ENCODE results near the gene PSMD13.
"Not testable (repeated sequence)": the region's sequence is repeated elsewhere in the genome, so short reads cannot be mapped to it uniquely, and the experiment has no call there.

Gene PSMD13

DNA sequence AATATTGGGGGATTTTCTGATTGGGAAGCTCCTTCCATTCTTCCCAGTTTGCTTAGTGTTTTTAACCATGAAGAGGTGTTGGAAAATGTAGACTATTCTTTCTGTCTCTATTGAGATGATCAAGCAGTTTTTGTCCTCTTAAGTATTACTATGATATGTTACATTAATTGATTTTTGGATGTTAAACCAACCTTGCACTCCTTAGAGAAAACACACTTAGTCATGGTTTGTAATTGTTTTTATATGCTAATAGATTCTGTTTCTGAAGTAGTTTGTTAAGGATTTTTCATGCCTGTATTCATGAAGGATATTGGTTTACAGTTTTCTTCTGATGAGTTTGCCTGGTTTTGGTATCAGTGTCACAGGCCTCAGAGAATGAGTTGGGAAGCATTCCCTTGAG lies 39.4 kb downstream of the PSMD13 start:
- no peak for DNase-seq (ENCODE audit: low spot score)

DNA sequence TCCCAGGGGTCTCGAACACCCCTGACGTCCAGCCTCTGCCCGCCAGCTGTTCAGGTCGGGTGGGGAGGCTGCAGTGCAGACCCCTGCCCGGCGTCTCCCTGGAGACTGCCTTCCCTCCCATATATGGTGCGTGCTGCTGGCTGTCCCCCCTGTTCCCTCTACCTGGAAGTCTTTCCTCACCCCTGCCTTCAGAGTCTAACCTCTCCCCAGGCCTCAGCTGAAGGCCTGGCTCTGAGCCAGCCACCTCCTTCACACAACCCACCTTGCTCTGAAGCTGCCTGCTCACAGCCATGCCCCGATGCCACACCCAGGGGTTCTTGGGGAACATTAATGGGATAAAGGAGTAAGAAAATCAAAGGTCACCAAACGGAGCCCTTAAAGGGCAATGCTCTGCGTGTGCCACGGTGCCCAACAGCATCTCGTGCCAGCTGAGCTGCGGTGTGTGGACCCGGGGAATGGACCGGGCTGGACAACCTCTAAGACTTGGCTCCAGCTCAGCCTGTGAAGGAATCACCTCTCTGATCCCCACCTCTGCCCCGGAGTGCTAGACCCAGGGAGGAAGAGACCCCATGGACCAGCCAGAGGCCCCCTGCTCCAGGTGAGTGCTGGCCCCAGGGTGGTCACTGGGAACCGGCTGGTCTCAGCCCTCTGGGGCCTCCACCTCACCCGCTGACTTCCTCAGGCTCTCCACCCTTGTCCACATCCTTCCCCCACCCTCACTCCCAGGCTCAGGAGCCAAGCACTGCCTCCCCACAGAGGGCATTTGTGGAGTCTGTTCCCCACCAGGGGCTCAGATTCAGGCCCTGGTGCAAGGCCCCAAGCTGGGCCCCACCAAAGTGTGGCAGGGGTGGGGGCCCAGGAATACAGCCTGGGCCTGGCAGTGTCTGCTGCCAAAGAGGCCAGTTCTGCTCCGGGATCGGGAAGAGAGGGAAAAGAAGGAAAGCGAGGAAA lies 41.5 kb downstream of the PSMD13 start, which contains the start of gene NLRP6:
Gene NLRP6, plus strand, starts transcription at position 407 of the 951 bp plus-strand sequence. Its CDS starts 163 bp downstream, at position 570.
- DNase-seq (ENCODE audit: low spot score) = no peak

- DNase-seq (ENCODE audit: low spot score) = no peak
Observed at GRCh38 chr11:279040-279965, 42.5 kb downstream of the PSMD13 start.

GRCh38 chr11:279966-280705 lies 43.4 kb downstream of the PSMD13 start:
- peak; percentile 27 for DNase-seq (ENCODE audit: low spot score)

DNA sequence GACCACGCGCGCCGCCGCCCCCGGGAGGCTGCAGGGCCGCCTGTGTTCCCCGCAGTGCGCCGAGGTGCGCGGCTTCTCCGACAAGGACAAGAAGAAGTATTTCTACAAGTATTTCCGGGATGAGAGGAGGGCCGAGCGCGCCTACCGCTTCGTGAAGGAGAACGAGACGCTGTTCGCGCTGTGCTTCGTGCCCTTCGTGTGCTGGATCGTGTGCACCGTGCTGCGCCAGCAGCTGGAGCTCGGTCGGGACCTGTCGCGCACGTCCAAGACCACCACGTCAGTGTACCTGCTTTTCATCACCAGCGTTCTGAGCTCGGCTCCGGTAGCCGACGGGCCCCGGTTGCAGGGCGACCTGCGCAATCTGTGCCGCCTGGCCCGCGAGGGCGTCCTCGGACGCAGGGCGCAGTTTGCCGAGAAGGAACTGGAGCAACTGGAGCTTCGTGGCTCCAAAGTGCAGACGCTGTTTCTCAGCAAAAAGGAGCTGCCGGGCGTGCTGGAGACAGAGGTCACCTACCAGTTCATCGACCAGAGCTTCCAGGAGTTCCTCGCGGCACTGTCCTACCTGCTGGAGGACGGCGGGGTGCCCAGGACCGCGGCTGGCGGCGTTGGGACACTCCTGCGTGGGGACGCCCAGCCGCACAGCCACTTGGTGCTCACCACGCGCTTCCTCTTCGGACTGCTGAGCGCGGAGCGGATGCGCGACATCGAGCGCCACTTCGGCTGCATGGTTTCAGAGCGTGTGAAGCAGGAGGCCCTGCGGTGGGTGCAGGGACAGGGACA lies 44.1 kb downstream of the PSMD13 start:
- DNase-seq (ENCODE audit: low spot score) = peak; percentile 20

DNA sequence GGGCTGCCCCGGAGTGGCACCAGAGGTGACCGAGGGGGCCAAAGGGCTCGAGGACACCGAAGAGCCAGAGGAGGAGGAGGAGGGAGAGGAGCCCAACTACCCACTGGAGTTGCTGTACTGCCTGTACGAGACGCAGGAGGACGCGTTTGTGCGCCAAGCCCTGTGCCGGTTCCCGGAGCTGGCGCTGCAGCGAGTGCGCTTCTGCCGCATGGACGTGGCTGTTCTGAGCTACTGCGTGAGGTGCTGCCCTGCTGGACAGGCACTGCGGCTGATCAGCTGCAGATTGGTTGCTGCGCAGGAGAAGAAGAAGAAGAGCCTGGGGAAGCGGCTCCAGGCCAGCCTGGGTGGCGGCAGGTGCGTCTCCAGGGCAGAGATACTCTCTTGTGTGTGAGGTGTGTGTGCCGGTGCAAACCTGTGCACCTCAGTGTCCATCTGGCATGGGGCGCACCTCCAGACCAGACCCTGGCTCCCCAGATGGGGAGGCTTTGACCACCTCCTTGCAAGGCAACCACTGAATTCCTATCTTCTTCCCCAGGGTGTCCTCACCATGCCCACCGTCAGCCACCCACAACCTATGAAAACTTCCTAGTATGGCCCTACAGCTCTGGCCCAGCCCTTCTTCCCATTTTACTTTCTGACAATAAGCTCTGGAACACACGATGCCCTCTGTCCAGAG lies 44.8 kb downstream of the PSMD13 start:
- DNase-seq (ENCODE audit: low spot score) = no peak

DNA sequence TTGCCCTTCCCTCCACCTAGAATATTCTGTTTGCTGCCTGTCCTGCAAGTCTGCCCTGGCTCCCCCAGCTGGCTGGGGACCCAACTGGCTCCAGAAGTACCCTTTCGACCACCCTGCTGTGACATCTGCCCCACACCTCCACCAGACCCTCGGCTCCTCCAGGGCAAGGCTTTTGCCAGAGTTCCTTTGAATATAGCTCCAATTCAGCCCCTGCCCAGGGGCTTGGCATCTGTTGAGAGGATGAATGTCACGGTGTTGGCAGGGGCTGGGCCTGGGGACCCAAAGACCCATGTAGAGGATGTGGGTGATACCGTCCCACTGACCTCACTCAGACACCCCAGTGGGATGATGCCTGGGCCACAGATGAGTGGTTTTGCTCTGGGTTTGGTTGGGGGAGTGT lies 45.4 kb downstream of the PSMD13 start:
- no peak for DNase-seq (ENCODE audit: low spot score)

GRCh38 chr11:282630-283360 lies 46.0 kb downstream of the PSMD13 start:
- DNase-seq (ENCODE audit: low spot score) = no peak

- no peak for DNase-seq (ENCODE audit: low spot score)
Observed at GRCh38 chr11:283405-284104, 46.8 kb downstream of the PSMD13 start.

DNA sequence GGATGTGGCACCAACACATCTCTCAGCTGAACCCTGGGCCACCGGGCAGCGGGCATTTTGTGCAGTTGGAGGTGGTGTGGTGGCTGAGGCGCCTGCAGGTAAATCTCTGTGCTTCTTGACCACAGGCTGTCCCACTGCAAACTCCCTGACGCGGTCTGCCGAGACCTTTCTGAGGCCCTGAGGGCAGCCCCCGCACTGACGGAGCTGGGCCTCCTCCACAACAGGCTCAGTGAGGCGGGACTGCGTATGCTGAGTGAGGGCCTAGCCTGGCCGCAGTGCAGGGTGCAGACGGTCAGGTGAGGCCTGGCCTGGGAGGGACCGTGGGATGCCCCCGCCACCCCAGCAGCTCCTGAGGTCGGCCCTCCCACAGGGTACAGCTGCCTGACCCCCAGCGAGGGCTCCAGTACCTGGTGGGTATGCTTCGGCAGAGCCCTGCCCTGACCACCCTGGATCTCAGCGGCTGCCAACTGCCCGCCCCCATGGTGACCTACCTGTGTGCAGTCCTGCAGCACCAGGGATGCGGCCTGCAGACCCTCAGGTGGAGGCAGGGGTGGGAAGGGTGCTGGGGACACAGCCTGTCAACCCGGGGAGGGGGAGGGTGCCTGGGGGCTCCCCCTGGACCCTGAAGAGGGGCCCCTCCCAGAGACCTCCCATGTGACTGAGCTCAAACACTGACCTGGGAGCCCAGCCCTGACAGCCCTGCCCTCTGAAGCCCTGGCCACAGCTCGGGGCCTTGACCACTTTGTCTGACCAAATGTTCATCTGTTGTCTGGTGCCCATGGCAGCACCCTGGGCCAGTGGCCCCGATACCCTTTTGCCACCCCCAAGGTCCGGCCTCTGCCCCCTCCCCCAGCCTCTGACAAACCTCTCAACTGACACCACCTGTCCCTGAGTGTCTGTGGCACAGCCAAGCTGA lies 47.6 kb downstream of the PSMD13 start:
- DNase-seq (ENCODE audit: low spot score) = no peak

- DNase-seq (ENCODE audit: low spot score) = no peak
Observed at GRCh38 chr11:285021-285893, 48.5 kb downstream of the PSMD13 start.

GRCh38 chr11:285894-286220 lies 49.1 kb downstream of the PSMD13 start:
- no peak for DNase-seq (ENCODE audit: low spot score)

DNA sequence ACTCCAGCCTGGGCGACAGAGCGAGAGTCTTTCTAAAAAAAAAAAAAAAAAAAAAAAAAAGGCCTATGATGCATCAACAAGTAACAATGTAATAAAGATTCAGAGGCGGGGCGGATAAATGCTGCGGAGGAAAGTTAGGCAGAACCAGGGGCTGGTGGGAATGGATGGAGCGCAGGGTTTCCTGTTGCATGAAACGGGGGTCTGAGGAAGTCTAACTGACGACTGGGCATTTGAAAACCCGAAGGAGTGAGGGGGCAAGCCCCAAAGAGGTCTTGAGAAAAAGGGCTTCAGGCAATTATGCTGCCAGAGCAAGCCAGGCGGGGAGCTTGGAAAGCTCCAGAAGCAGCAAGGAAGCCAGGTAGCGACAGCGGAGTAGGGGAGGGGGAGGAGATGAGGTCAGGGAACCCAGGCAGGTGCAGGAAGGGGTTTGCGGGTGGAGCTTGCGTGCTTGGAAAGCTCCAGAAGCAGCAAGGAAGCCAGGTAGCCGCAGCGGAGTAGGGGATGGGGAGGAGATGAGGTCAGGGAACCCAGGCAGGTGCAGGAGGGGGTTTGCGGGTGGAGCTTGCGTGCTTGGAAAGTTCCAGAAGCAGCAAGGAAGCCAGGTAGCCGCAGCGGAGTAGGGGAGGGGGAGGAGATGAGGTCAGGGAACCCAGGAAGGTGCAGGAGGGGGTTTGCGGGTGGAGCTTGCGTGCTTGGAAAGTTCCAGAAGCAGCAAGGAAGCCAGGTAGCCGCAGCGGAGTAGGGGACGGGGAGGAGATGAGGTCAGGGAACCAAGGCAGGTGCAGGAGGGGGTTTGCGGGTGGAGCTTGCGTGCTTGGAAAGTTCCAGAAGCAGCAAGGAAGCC lies 50.4 kb downstream of the PSMD13 start:
- not testable (repeated sequence) for DNase-seq (ENCODE audit: low spot score)

GRCh38 chr11:287821-288477 lies 51.2 kb downstream of the PSMD13 start:
- DNase-seq (ENCODE audit: low spot score) = no peak

- DNase-seq (ENCODE audit: low spot score) = no peak
Observed at GRCh38 chr11:288478-289397, 52.0 kb downstream of the PSMD13 start, which contains the start of gene PGGHG. Gene PGGHG (plus strand): TSS chr11:289126. CDS start chr11:289817, 691 bp downstream.
